Rectal smooth muscle tissue (tissue), 1 donor: ENCODE data around the gene BAZ2B.

Experiments used
- H3K27ac ChIP-seq: one replicate; pipeline ENCODE4 v1.7.0; 2013; ENCODE audit warnings: low read depth, low read length, inconsistent platforms
- H3K27me3 ChIP-seq: one replicate; pipeline ENCODE4 v1.7.0; 2013; ENCODE audit warnings: low read length; ENCODE audit not compliant: control insufficient read depth, insufficient read depth
- H3K36me3 ChIP-seq: one replicate; pipeline ENCODE4 v1.7.0; 2013; ENCODE audit warnings: low read length; ENCODE audit not compliant: control insufficient read depth, insufficient read depth
- H3K4me1 ChIP-seq: one replicate; pipeline ENCODE4 v1.7.0; 2013; ENCODE audit warnings: low read length; ENCODE audit not compliant: control insufficient read depth, insufficient read depth
- H3K4me3 ChIP-seq: one replicate; pipeline ENCODE4 v1.7.0; 2013; ENCODE audit warnings: low read length
- H3K9ac ChIP-seq: one replicate; pipeline ENCODE4 v1.7.0; 2013; ENCODE audit warnings: low read length

BAZ2B gene

GRCh38 chr2:159586034-159586433 lies 30.3 kb downstream of the BAZ2B start:
- Histone ChIP-seq H3K27ac (no peak overlapping the region), H3K4me1 (no peaks in the 10 kb centered on the region), H3K9ac (no peak overlapping the region), H3K4me3 (no peak overlapping the region), H3K27me3 (no peaks in the 10 kb centered on the region), H3K36me3 (no peaks in the 10 kb centered on the region)

- no peak overlapping the region for H3K27ac ChIP-seq
- no peak overlapping the region for H3K9ac ChIP-seq
- H3K4me1 ChIP-seq = no peaks in the 10 kb centered on the region
- H3K27me3 ChIP-seq = no peaks in the 10 kb centered on the region
- H3K4me3 ChIP-seq = no peak overlapping the region
- no peaks in the 10 kb centered on the region for H3K36me3 ChIP-seq
Observed at GRCh38 chr2:159585622-159586021, 30.7 kb downstream of the BAZ2B start.

- Histone ChIP-seq H3K9ac (no peak overlapping the region), H3K4me1 (no peaks in the 10 kb centered on the region), H3K36me3 (no peaks in the 10 kb centered on the region), H3K4me3 (no peak overlapping the region), H3K27ac (no peak overlapping the region), H3K27me3 (no peaks in the 10 kb centered on the region)
Observed at GRCh38 chr2:159584796-159585195, 31.6 kb downstream of the BAZ2B start.

- no peak overlapping the region for H3K4me3 ChIP-seq
Observed at GRCh38 chr2:159573846-159574606, 42.3 kb downstream of the BAZ2B start.

GRCh38 chr2:159573294-159573693 lies 43.1 kb downstream of the BAZ2B start:
- no peak overlapping the region for H3K4me3 ChIP-seq
- no peaks in the 10 kb centered on the region for H3K4me1 ChIP-seq
- no peak overlapping the region for H3K9ac ChIP-seq
- H3K27me3 ChIP-seq = no peaks in the 10 kb centered on the region
- no peak overlapping the region for H3K27ac ChIP-seq
- peaks cover 2% of the 10 kb centered on the region for H3K36me3 ChIP-seq

More at GRCh38 chr2:159573846-159574606, 42.3 kb downstream of the BAZ2B start:
- Histone ChIP-seq H3K4me1 (no peaks in the 10 kb centered on the region), H3K27ac (no peak overlapping the region), H3K27me3 (no peaks in the 10 kb centered on the region), H3K9ac (no peak overlapping the region), H3K36me3 (peaks cover 2% of the 10 kb centered on the region)

- H3K4me3 ChIP-seq = no peak overlapping the region
- H3K9ac ChIP-seq = no peak overlapping the region
- no peaks in the 10 kb centered on the region for H3K27me3 ChIP-seq
- peaks cover 2% of the 10 kb centered on the region for H3K36me3 ChIP-seq
- no peaks in the 10 kb centered on the region for H3K4me1 ChIP-seq
- no peak overlapping the region for H3K27ac ChIP-seq
Observed at GRCh38 chr2:159572459-159572858, 43.9 kb downstream of the BAZ2B start.

GRCh38 chr2:159571540-159572260 lies 44.6 kb downstream of the BAZ2B start:
- Histone ChIP-seq H3K9ac (no peak overlapping the region), H3K4me1 (no peaks in the 10 kb centered on the region), H3K4me3 (no peak overlapping the region), H3K27ac (no peak overlapping the region), H3K27me3 (no peaks in the 10 kb centered on the region), H3K36me3 (peaks cover 2% of the 10 kb centered on the region)

- Histone ChIP-seq H3K27me3 (no peaks in the 10 kb centered on the region), H3K4me3 (no peak overlapping the region), H3K9ac (no peak overlapping the region), H3K36me3 (no peaks in the 10 kb centered on the region), H3K27ac (no peak overlapping the region), H3K4me1 (no peaks in the 10 kb centered on the region)
Observed at GRCh38 chr2:159564081-159564480, 52.3 kb downstream of the BAZ2B start.

GRCh38 chr2:159562248-159562647 lies 54.1 kb downstream of the BAZ2B start:
- Histone ChIP-seq H3K4me1 (no peaks in the 10 kb centered on the region), H3K9ac (no peak overlapping the region), H3K27ac (no peak overlapping the region), H3K4me3 (no peak overlapping the region), H3K36me3 (no peaks in the 10 kb centered on the region), H3K27me3 (no peaks in the 10 kb centered on the region)

- Histone ChIP-seq H3K4me1 (no peaks in the 10 kb centered on the region), H3K4me3 (no peak overlapping the region), H3K36me3 (no peaks in the 10 kb centered on the region), H3K9ac (no peak overlapping the region), H3K27me3 (no peaks in the 10 kb centered on the region), H3K27ac (no peak overlapping the region)
Observed at GRCh38 chr2:159561786-159562185, 54.6 kb downstream of the BAZ2B start.

- no peaks in the 10 kb centered on the region for H3K36me3 ChIP-seq
- no peak overlapping the region for H3K9ac ChIP-seq
- no peak overlapping the region for H3K27ac ChIP-seq
- H3K4me1 ChIP-seq = no peaks in the 10 kb centered on the region
- no peaks in the 10 kb centered on the region for H3K27me3 ChIP-seq
- no peak overlapping the region for H3K4me3 ChIP-seq
Observed at GRCh38 chr2:159561242-159561641, 55.1 kb downstream of the BAZ2B start.

GRCh38 chr2:159559034-159559433 lies 57.3 kb downstream of the BAZ2B start:
- Histone ChIP-seq H3K4me1 (no peaks in the 10 kb centered on the region), H3K27ac (no peak overlapping the region), H3K36me3 (no peaks in the 10 kb centered on the region), H3K27me3 (no peaks in the 10 kb centered on the region), H3K9ac (no peak overlapping the region), H3K4me3 (no peak overlapping the region)

- no peak overlapping the region for H3K9ac ChIP-seq
- no peaks in the 10 kb centered on the region for H3K36me3 ChIP-seq
- H3K27me3 ChIP-seq = no peaks in the 10 kb centered on the region
- H3K4me1 ChIP-seq = no peaks in the 10 kb centered on the region
- H3K27ac ChIP-seq = no peak overlapping the region
- H3K4me3 ChIP-seq = no peak overlapping the region
Observed at GRCh38 chr2:159558479-159558878, 57.9 kb downstream of the BAZ2B start.
